H1 (cell line): ENCODE measurements around the gene RAD51B.

Experiments
- CEBPB ChIP-seq: IDR thresholded peaks from 2 replicates; pipeline ENCODE4 v1.6.1; 2012; ENCODE audit warnings: low read depth, low read length
- EP300 ChIP-seq, 2 experiments: IDR thresholded peaks; 1 replicate in 1 of 2; 2 replicates in 1 of 2; pipeline ENCODE4 v1.6.1; 2011 to 2012; ENCODE audit warnings: low read depth in 2 of 2, low read length in 2 of 2, mild to moderate bottlenecking in 2 of 2, borderline replicate concordance in 1 of 2, inconsistent platforms in 1 of 2, moderate library complexity in 1 of 2
- FOSL1 ChIP-seq: IDR thresholded peaks from 2 replicates; pipeline ENCODE4 v1.6.1; 2011; ENCODE audit warnings: mild to moderate bottlenecking, low read depth, low read length, moderate library complexity; ENCODE audit not compliant: insufficient read depth
- KDM5A ChIP-seq: fragments of 200-600 bp; IDR thresholded peaks from 2 replicates; pipeline ENCODE4 v1.7.1; 2012; ENCODE audit warnings: mild to moderate bottlenecking, low read length, inconsistent platforms, mixed read lengths

GRCh38 chr14:67846029-67846610, 26.5 kb downstream of the RAD51B start:
- TF ChIP-seq EP300 (IDR thresholded peaks at IDR 0.05; ENCODE audit: borderline replicate concordance in 1 of 2, low read depth in 2 of 2, low read length in 2 of 2) (no peak), FOSL1 (no peak), KDM5A (no peak), CEBPB (no peak)
